Measurements from ENCODE around the gene GPC3.

GPC3 gene

DNA sequence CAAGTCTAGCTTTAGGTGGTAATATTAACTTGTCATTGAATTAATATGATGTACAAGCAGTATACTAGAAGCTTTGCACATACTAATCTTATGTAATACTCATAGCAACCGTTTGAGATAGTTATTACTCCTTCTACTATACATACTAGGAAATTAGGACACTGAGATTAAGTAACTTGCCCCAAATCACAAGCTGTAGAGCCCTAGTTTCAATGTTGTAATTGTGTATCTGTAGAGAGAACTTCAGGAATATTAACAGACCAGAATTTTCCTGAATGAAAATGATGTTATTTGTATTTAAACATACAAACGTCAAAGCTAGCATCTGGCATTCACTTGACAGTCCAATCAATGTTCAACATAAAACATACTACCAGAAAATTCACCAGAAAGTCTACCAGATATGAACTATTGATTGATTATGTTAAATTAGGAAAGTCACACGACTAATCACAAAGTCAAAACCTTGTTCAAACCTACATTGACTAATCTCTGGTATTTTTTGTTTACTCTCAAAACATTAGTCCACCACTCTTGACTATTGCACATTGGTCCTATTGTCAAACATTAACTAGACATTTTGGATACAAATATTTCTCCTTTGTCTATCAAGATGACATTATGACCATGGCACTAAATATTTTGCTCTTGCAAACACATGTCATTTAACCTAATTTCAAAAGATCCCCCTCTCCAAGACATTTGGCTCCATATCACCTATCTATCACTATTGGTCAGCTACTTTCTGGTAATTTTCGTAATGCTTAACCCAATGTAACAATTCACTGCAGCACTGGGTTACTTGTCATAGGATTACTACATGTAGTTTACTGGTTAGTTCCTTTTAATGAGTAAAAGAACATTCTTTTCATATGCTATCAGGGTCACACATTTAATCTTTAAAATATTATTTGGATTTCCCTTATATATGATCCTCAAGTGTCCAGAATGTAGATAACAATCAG is 100.7 kb downstream of the GPC3 start:
- DNase-seq (ENCODE audit: low spot score), result no peak

DNA sequence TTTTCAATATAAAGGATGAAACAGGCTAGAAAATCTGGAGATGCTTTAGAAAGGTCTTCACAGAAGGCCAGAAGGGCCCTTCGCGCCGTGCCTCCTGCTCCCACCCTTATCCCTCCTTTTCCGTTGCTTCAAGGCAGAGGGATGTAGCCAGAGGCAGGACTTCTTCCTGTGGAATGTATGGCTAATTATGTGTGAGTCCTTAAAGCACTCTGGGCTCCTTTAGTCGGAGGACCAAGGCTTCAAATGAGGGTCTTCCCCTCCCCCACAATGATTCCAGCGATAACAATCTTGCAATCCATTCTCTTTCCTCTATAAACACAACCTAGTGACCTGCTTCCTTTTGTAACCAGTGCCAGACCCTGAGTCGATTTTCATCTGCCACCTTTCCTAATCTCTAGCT is 103.5 kb downstream of the GPC3 start:
- no peak for DNase-seq (ENCODE audit: low spot score)

DNA sequence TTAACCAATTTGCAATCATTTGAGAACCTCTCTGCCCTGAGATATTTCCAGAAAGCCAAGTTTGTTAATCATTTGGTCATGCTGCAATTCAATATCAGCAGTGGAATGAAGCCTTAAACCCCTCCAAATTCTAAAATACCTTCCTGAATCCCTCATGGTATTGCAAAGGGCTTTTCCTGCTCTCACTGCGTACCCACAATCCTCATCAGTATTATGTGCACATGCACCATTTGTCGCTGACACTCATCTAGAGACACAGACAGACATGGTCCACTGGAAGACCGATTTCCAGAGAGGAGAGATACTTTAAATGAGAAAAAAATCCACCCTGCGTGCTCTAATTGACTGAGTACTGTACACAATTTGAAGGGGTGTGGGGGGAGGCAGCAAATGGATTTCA is 104.4 kb downstream of the GPC3 start:
- no peak for DNase-seq (ENCODE audit: low spot score)

DNA sequence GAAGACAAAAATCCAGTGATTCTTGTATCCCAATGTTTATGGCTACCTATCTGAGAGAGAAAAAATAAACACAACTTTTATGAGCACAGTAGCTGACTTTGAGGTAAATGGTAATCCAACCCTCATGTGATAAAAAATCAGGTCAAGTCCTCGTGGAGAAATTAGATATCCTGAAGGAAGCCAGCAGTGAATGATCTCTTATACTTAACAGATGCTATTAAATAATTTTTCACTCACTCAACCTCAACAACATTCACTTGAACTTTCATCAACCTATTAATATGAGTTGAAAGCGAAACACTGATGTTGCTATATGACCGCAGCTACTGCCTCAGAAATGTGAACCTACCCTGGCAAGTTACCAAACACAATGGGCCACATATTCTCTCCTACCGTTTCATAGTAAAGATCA is 105.4 kb downstream of the GPC3 start:
- no peak for DNase-seq (ENCODE audit: low spot score)

DNA sequence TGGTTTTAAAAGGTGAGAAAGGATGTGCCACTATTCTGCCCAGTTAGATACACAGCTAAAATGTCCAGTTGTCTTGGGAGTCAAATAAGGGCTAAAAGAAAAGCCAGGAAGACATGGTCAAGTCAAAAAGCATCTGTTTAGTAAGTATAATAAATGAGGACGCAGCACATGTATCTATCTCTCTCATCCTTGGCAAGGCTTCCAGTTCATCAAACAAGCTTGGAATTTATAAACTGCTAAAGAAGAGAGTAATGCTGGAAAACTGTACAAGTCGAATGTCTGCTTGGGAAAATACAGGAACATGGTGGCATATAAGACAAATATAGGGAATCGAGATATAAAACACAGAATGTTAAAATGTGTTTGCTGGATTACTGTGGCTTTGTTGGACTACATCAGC is 106.7 kb downstream of the GPC3 start:
- no peak for DNase-seq (ENCODE audit: low spot score)

DNA sequence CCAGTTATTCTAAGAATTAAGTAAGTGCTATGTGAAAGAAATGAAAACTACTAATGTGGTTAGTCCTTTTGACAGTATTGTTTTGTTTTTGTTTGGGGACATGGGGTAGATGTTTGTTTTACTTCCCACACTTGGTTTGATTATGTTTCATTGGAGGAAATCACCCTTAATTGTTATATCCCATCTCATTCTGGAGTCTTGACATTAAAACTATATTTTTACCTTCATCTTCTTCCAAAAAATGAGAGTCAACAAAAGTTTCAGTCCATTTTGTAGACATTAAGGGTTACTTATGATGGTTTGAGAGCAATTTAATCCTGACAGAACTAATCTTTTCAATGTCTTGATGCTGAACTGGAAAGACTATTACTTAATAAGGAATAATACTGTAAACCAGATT is 108.7 kb downstream of the GPC3 start:
- DNase-seq (ENCODE audit: low spot score), result no peak

DNA sequence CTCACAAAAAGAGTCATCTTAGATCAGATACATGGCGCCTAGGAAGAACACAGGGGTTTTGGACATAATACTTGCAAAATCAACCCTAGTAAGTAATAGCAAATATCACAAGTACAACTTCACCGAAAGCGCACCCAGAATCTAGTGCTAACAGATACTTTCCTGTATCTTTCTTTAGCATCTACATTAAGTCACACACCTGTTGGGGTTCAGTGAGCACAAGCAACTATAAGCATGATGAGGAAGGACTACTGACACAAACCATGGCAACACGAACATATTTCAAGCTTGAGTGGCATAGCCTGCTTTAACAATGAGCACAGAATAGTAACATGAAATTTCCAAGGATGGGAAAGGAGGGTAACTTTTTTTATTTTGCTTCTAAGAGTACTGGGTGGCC is 116.1 kb downstream of the GPC3 start:
- no peak for DNase-seq (ENCODE audit: low spot score)

DNA sequence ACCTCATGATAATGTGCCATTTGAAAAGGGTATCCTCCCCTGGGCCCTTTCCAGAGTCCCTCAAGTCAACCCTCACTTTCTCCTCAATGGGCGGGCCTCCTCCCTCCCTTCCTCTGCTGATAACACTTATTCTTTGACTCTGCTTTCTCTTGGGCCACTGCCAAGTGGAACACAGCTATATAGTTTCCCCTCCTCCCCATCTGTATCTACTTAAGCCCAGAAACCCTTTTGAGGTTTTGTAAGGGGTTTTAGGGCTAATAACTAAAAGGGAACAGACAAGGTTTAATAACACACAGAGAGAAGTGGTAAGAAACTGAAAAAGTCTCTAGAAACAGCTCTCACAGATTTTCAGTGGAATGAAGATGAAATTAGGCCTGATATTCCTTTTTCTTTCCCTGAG is 116.7 kb downstream of the GPC3 start:
- DNase-seq (ENCODE audit: low spot score), result no peak

DNA sequence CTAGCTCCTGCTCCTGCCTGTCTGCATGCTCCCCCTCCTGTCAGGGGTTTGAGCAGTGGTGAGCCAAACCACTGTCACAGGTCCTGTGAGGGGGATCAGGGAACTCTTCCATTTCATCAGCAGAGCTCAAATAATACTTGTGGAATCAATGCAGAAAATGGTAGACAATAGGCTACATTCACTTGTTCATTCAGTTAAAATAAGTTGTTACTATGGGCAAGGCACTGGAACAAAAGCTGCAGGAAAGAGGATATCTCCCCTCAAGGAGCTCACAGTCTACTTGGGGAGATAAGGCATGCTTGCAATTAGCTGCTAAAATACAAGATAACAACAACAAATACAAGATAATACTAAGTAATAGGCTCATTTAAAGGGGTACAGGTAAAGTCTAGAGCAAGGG is 117.1 kb downstream of the GPC3 start:
- DNase-seq (ENCODE audit: low spot score), result no peak

DNA sequence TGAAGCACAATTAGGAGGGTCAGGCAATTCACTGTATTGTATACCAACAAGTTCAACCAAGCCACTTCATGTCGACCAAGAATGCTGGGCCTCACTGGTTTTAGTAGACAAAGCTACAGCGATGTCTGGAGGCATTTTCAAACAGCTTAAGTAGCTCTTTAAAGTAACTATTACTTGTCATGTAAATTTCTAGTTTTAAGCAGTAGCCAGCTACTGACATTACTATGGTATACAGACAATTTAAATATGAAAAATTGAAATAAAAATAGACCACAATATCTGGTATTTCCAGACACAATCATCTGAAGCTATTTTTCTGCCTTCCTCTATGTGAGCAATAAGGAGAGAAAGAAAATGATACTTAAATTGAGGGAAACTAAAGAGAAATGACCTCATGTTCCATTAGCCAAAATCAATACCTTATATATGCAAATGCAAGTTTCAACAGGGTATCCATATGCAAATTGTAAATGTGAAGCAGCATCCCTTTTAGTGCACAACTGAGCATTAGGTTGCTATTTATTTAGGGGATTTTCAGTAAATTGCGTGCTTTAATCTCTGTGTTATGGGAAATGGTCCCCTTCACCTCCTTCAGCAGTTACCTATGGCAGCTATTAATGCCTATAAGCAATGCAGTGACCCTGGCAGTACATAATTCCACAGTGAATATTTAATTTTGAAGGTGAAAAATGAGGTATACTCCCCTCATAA is 119.5 kb downstream of the GPC3 start:
- DNase-seq (ENCODE audit: low spot score), result no peak

DNA sequence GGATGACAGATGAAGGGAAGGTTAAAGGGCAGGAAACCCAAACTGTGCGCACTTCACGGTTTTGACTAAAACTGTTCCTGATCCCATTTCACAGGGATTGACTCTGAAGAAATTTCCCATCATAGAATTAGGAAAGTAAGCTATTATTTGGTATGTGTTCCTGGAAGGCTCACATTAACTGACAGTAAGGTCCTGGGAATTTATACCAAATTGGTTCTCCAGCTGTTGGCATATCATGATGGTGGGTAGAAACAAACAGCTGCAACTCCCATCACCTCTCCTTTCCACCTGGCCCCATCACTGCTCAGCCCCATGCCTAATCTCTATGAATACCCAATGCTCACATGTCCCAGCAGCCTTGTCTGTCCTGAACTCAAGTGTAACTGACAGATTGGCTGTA is 121.2 kb downstream of the GPC3 start:
- DNase-seq (ENCODE audit: low spot score), result no peak

DNA sequence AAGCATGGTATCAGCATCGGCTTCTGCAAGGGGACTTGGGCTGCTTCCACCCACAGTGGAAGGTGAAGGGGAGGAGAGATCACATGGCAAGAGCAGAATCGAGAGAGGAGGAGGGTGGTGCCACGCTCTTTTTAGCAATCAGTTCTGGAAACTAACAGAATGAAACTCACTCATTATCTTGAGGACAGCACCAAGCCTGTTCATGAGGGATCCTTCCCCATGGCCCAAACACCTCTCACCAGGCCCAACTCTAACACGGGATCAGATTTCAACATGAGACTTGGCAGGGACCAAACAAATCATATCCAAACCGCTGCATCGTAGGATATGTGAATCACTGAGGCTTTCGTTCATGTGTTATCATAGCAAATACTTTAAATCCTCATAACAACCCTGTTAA is 125.5 kb downstream of the GPC3 start:
- DNase-seq (ENCODE audit: low spot score), result no peak

DNA sequence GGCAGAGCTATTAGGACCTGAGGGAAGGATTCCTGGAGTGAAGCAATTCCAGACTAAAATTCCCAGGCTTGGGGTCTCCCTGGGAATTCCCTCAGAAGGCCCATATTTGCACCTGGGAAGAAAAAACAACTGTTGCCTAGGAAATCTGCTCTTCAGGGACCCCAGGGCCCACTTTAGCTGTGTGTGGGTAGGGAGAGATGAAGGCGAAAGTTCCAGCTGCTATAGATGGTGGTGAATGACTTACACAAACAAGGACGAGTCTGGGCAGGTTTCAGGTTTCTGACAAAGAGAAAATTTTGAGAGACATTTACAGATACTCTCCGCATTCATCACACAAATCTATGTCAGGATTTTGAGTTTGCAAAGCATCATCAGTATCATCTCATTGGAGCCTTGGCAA is 126.1 kb downstream of the GPC3 start:
- DNase-seq (ENCODE audit: low spot score), result no peak

DNA sequence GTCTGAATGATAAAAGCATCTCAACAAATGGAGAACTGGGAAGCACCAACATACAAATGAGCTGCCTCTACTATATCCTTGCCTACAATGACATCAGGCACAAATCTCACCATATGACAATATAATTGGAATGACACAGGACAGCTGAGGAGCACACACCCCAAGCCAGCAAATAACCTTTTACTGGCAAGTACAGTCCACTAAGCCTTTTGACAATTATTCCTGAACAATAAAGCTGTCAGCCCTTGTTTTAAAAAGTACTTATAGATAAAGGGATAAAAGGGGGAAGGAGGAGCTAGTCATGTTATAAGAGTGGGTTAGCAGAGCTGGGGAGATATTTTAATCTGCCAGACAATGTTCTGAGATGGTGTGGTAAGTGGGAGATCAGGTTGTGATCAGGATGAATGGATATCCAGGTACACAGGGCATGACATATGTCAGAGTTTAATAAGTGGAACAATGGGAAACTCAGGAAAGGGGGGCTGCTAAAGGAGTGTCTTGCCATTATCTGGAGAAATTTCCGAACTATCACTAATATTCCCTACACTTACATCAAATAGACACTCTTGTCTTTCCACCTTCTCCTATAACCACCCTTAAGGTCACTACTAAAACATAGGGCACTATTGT is 127.6 kb downstream of the GPC3 start:
- no peak for DNase-seq (ENCODE audit: low spot score)

DNA sequence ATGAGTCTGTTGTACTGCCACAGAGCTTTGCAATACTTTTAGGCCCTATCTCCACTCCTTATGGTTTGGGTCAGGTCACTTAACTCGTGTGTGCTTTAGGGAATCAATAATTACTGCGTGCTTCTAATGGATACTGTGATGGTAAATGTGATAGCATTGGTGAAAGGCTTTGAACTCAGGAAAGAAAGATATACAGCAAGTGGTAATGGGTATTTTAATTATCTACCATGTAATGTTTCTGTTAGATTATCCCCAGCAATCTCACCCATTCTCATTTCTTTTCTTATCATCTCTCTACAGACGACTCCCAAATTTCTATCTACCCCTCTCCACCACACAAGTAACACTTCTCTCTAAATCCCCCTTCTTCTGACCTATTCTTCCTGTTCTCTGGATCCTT is 128.6 kb downstream of the GPC3 start:
- DNase-seq (ENCODE audit: low spot score), result no peak

DNA sequence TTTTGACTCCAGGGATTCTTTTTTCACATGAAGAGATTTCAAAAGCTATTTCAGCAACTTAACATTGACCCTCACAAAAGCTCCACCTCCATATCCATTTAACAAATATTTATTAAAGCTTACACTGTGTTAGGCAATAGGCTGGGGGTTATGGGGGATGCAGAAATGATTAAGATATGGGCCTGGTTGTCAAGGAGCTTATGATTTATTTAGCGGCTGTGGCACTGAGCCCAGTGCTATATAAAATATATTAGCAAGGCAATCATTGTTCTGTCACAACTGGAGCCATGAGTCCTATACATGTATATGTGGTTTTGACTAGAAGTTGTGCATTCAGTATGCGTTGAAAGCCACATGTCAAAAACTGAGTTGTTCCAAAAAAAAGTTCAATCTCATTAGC is 131.1 kb downstream of the GPC3 start:
- no peak for DNase-seq (ENCODE audit: low spot score)

DNA sequence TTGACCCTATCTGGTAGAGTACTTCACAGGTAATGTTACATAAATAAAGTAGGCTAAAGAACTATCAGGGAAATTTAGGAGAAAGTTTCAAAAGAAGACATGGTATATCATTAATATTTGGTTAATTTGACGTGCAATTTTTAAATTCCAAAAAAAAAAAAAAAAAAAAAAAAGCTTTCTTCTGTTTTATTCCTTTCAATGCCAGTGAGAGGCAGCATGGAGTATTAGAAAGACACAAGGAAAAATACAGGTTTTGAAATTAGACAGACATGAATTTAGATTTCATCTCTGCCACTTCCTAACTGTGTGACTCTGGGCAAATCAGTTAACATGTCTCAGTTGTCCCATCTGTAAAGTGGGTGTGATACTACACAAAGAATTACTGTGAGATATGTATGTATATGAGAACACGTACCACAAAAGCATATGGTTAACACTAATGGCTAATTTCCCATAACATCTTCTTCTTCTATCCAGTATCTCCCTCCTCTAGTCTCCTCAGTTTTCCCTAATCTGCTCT is 132.5 kb downstream of the GPC3 start:
- DNase-seq (ENCODE audit: low spot score), result no peak

DNA sequence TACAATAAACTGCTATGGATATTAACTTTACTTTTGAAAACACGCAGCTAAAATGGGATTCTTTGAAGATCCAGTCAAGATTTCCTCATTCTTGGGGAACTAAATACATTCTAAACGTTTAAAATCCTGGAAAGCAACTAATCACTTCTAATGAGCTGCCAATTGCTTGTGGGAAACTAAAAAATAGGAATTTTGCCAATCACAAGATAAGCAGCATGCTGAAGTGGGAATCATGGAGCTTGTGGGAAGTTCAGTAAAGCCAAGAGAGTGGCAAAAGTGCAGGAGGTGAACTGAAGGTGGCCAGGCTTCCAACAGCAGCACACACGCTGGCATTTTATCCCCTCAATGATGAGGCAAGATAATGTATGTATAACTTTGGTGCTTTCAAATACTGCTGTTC is 133.0 kb downstream of the GPC3 start:
- DNase-seq (ENCODE audit: low spot score), result no peak

DNA sequence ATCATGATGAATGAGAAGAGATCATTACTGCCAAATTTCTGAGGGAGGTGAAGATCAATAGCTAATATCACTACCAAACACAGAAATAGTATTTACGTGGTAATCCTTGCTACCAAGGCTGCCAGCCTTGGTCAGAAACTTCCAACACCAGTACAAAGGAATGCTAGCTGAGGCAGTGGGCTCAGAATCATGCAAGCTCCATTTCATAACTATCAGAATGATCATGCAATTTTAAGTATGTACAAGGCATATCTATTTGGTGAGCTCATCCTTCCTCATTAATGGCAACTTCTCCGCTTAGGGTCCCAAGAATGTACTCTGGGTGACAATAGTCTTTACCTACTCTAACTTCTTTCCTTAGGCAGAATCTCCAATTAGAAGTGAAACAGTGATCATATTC is 135.0 kb downstream of the GPC3 start:
- no peak for DNase-seq (ENCODE audit: low spot score)

DNA sequence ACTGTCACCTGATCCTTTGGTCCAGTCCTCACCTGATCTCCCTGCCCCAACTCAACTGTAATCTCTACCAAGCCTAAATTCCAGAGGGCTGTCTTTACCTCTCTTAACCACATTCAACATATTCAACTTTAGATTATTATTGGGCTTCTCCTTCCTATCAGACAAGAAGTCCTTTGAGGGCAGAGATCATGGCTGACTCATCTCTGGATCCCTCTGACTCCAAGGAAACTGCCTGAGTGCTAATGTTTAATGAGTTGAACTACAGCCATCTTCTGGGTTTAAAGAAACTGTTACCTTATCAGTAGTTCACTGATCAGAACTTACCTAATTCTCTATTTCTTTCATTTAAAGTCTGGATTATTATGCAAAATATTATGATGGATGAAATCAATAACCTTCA is 135.7 kb downstream of the GPC3 start:
- DNase-seq (ENCODE audit: low spot score), result no peak

DNA sequence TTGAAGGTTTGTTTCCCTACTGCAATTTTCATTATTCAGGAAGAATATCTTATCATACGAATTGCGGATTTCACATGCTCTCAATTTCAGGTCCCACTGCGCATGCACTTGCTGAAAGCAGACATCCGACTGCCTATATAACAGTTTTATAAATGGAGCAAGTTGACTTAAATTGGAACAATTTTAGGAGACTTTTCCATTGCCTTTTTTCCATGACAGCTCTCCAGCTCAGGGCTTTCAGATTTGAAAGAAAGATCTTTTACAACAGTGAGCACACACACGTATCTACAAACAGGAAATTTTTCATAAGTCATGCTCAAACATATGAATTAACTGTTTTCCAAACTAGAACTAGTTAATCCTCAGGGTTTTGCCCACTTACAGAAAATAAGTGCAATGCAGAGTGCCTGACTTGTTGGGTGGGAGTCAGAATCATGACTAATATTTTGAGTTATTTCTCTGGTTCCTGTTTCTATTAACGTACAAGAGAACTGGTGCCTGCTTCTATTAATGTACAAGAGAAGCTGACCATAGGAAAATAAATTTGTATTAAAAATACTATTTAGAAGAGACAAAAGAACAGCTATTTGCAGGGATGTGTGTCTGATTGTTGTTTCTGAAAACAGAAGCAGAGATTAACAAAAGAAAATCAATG is 137.9 kb downstream of the GPC3 start:
- no peak for DNase-seq (ENCODE audit: low spot score)

DNA sequence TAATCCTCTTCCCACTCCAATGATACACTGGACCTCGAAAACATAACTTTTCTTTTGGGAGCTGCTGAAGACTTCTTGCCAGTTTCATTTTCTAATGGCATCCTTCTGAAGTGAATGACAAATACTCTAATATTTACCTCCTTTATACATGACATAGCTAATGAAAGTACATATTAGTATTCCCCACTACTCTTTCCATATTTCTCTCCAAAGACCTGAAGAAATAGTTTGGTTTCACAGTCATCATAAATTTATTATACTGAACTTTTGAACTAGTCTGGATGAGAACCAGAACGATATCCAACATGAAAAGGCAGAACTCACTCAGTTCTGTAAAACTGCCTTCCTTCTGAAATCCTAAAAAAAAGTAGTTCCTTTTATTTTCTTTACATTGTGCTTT is 139.1 kb downstream of the GPC3 start:
- no peak for DNase-seq (ENCODE audit: low spot score)
